Sigmoid colon (tissue), 4 donors: ENCODE measurements around the gene SLC30A3.

Source experiments
- EP300 ChIP-seq, 4 donors: sonication (generic); formaldehyde crosslinking; IDR thresholded peaks; one replicate each; pipeline ENCODE4 v1.6.1; 2017; ENCODE audit warnings: antibody characterized with exemption in 4 of 4
- POLR2A ChIP-seq, 2 donors: fragments of 450-650 bp; IDR thresholded peaks; one replicate each; pipeline ENCODE4 v1.6.1; 2016; ENCODE audit warnings: antibody characterized with exemption in 2 of 2, mild to moderate bottlenecking in 2 of 2, moderate library complexity in 2 of 2
- POLR2AphosphoS5 ChIP-seq, 4 donors: sonication (generic); formaldehyde crosslinking; IDR thresholded peaks; one replicate each; pipeline ENCODE4 v1.6.1; 2017; ENCODE audit warnings: antibody characterized with exemption in 4 of 4
- TF ChIP-seq, protein P1 (sequence below), 4 experiments: fragments of 450-650 bp in 3 of 4; fragments of 200-600 bp in 1 of 4; IDR thresholded peaks; one replicate each; pipeline ENCODE4 v1.5.1; 2016 to 2019; ENCODE audit warnings: antibody characterized with exemption in 4 of 4, mild to moderate bottlenecking in 3 of 4, moderate library complexity in 2 of 4

DNA sequence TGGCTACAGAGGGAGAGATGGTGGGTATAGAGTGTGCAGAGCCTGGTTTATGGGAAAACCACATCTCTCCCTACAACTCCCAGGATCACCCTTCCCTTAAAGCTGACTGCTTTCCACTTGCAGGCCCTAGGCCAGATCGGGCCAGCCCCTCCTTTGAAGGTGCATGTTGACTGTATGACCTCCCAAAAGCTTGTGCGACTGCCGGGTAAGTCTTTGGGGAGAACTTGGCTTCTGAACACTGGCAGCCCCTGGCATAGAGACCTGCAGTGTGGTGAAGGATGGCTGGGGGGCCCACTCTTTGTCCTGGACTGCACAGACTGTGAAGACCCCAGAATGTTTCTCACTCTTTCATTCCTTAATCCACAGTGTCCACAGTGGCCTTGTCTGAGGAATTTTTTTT is 26.2 kb downstream of the SLC30A3 start:
- TF ChIP-seq POLR2A (IDR thresholded peaks at IDR 0.05) (no peak), EP300 (IDR thresholded peaks at IDR 0.05) (no peak), POLR2AphosphoS5 (IDR thresholded peaks at IDR 0.05) (no peak)
- TF ChIP-seq, protein P1, sequence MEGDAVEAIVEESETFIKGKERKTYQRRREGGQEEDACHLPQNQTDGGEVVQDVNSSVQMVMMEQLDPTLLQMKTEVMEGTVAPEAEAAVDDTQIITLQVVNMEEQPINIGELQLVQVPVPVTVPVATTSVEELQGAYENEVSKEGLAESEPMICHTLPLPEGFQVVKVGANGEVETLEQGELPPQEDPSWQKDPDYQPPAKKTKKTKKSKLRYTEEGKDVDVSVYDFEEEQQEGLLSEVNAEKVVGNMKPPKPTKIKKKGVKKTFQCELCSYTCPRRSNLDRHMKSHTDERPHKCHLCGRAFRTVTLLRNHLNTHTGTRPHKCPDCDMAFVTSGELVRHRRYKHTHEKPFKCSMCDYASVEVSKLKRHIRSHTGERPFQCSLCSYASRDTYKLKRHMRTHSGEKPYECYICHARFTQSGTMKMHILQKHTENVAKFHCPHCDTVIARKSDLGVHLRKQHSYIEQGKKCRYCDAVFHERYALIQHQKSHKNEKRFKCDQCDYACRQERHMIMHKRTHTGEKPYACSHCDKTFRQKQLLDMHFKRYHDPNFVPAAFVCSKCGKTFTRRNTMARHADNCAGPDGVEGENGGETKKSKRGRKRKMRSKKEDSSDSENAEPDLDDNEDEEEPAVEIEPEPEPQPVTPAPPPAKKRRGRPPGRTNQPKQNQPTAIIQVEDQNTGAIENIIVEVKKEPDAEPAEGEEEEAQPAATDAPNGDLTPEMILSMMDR (IDR thresholded peaks at IDR 0.05): no peak
